ENCODE data around the gene RNF169.

GRCh38 chr11:74819400-74819799 is 70.8 kb downstream of the RNF169 start:
- TF ChIP-seq CTCF (IDR thresholded peaks at IDR 0.05) (no peak), EZH2 (IDR thresholded peaks at IDR 0.05; ENCODE audit: borderline replicate concordance, insufficient read depth, low read depth, low read length, poor library complexity, severe bottlenecking) (no peak)
